H54 (cell line): ENCODE measurements around the gene CD3G.
"Not testable (repeated sequence)": the region's sequence is repeated elsewhere in the genome, so short reads cannot be mapped to it uniquely, and the experiment has no call there.

ENCODE experiments used
- DNase-seq: peaks from one replicate; pipeline ENCODE4 v3.0.0; 2011; ENCODE audit warnings: low spot score, mixed read lengths; ENCODE audit not compliant: insufficient read length
- FAIRE-seq: peaks from 3 replicates; lab custom pipeline; 2011; peaks lifted over from hg19 to GRCh38; lab: Jason Lieb, UNC
- POLR2A ChIP-seq: IDR thresholded peaks from 2 replicates; pipeline ENCODE4 v1.6.1; 2011; ENCODE audit warnings: low read depth, mild to moderate bottlenecking, low read length

Gene CD3G

GRCh38 chr11:118374729-118375128, 30.6 kb downstream of the CD3G start:
- TF ChIP-seq POLR2A: no peak
- no peak for DNase-seq
- no peak for FAIRE-seq

- FAIRE-seq (no peak), DNase-seq (no peak)
- TF ChIP-seq POLR2A: no peak
These were observed 31.8 kb downstream of the CD3G start for GRCh38 chr11:118375978-118376377.

GRCh38 chr11:118379497-118379896, 35.4 kb downstream of the CD3G start:
- no peak for TF ChIP-seq POLR2A
- no peak for FAIRE-seq
- no peak for DNase-seq

GRCh38 chr11:118380571-118380970, 36.4 kb downstream of the CD3G start:
- FAIRE-seq: no peak
- DNase-seq: no peak
- no peak for TF ChIP-seq POLR2A

GRCh38 chr11:118382954-118383353, 38.8 kb downstream of the CD3G start:
- DNase-seq (no peak), FAIRE-seq (no peak)
- TF ChIP-seq POLR2A: no peak

- no peak for TF ChIP-seq POLR2A
- FAIRE-seq: no peak
- DNase-seq: no peak
These were observed 39.5 kb downstream of the CD3G start for GRCh38 chr11:118383657-118384056.

GRCh38 chr11:118396097-118396501, 52.0 kb downstream of the CD3G start:
- TF ChIP-seq POLR2A: no peak
- DNase-seq: no peak
- FAIRE-seq: no peak

GRCh38 chr11:118397448-118397847, 53.3 kb downstream of the CD3G start:
- DNase-seq (no peak), FAIRE-seq (no peak)
- TF ChIP-seq POLR2A: no peak

- no peak for TF ChIP-seq POLR2A
- FAIRE-seq: no peak
- no peak for DNase-seq
These were observed 54.8 kb downstream of the CD3G start for GRCh38 chr11:118398791-118399559.

GRCh38 chr11:118401151-118401879, 57.2 kb downstream of the CD3G start, which contains the start of gene ATP5MG:
ATP5MG (plus strand) TSS chr11:118401606; CDS start chr11:118401666, 60 bp downstream.
- TF ChIP-seq POLR2A: peak; percentile 42; the same call in 1 of the 2 replicates
- peak; percentile 26 for DNase-seq
- peak; percentile 41 for FAIRE-seq

GRCh38 chr11:118401880-118402590, 57.9 kb downstream of the CD3G start:
- no peak for FAIRE-seq
- DNase-seq: no peak
- no peak for TF ChIP-seq POLR2A

- not testable (repeated sequence) for FAIRE-seq, DNase-seq
These were observed 58.5 kb downstream of the CD3G start for GRCh38 chr11:118402594-118402993.
